ENCODE results near the gene GABRB3.

The GABRB3 gene

DNA sequence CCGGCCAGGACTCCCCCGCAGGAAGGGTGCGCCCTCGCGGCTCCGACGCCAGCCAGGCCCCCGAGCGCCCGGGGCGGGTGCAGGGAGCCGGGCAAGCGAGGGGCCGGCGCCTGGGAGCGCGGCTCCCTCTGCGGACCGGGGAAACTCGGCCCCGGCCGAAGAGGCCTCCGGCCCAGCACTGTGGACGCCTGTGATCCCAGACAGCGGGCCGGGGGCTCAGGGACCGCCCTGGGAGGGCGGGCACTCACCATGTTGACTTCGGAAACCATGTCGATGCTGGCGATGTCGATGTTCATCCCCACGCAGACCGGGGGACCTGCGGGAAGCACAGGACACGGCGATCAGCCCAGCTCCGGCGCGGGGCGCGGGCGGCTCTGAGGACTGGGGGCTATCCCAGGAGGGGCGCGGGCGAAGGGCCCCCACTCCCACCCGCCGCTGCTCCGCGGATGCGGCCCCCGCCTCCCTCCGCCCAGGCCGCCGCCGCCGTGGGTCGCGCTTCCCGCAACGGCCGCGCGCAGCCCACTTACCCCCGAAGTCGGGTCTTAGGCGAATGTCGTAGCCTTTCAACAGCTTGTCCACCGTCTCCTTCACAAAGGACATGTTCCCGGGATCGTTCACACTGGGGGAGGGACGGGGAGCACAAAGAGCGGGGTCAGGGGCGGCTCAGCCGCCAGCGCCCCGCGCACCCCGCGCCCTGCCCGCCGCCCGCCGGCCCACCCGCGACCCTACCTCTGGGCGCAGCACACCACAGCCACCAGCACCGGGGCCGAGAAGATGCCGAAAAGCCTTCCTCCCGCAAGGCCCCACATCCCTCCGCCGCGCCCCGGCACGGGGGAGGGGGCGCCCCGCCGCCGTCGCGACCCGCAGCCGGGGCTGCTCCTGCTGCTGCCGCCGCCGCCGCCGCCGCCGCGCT is at the start of gene GABRB3:
Gene GABRB3 (minus strand): TSS at position 913 of the 913 bp plus-strand sequence.
- no peak for DNase-seq (ENCODE audit: low read depth in 2 of 2)

DNA sequence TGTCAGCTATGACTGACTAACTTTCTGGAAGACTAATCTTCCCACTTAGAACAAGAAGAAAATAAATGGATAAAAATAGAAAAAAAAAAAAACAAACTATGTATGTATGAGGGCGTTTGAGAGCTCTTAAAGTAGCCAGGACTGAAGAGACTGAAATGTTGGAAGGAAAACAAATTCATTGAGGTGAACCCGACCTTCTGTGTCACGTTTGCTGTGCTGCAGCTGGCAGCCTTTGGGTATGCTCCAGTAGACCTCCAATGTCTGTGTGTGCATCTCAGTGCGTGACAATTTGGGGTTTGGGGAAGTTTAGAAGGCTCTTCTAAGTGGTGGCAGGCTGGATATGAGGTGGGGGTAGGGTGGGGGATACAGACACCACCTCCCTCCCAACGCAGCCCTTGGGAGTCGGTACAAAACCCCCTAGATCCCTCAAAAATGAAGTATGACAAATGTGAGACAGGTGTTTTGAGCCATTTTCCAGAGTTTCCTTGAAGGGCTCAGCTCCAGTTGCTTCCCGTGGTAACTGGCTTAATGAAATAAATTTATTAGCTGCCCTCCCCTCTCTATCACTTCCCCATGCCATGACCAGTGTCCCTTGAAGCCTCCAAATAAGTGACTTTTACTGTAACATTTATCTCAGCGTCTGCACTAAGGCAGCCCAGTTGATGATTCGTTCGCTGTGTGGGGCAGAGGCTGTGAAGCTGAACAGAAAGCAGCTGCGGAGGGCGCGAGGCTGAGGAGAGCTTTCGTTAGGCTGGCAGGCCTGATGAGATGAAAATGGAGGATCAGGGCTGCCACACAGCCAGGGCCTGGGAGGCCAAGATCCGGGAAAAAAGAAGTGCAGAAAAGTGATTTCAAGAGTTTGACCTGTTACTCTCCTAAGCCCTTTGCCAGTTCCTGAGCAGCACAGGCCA is 34.9 kb upstream of the GABRB3 start:
- no peak for DNase-seq (ENCODE audit: low read depth in 2 of 2)

DNA sequence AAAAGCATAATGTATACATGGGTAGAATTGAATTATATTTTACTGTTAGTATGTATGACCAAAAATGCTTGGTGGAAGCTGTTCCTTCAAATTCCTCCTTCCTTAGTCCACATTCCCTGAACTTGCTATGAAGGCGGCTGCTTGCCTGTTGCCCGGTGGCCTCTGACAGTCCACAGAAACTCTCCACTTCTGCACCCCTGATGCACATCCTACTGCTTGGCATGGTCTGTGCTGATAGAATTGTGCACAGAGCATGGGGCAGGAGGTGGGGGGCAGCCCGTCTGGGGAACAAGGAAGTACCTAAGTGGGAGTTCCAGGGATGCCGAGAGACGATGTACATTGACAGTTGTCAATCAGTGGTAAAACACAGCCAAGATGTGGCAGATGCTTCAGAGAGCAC is 33.7 kb upstream of the GABRB3 start:
- no peak for DNase-seq (ENCODE audit: low read depth in 2 of 2)

DNA sequence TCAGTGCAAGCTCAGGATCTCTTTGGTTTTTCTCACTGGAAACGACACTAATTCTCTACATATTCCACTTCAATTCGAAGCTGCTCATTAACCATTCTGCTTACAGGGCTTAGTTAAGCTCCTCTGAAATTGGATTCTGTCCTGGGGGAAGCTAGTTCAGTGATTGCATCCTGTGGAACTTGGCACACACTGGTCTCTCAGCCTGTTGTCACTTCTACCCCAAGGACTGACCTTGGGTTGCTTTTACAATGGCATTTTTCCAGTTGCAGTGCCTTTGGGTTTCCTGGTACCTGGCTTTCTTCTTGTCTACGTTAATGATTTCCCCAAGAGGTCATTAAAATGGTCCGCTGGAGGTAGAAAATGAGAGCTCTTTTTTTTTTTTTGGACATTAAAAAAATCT is 33.3 kb upstream of the GABRB3 start:
- no peak for DNase-seq (ENCODE audit: low read depth in 2 of 2)

DNA sequence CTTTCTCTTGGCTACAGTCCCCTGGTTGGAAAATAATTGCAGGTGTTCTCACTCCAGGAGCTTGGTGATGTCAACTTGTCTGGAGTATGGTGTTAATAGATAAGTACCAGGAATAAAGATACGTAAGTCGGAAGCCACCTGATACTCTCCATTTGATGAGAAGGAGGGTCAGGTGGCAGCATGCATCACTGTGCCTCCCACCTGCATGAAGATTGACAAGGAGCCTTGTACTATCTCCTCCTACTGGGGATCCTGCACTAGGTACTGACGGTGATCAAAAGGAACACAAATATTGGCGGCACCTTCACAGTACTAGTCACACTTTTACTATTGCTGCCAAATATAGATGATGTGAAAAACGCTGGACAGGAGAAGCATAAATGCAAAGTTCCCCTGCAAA is 32.6 kb upstream of the GABRB3 start:
- DNase-seq (ENCODE audit: low read depth in 2 of 2) = no peak

GRCh38 chr15:26804063-26804804 is 31.4 kb upstream of the GABRB3 start:
- no peak for DNase-seq (ENCODE audit: low read depth in 2 of 2)

GRCh38 chr15:26790118-26790517 is 17.3 kb upstream of the GABRB3 start:
- no peak for DNase-seq (ENCODE audit: low read depth in 2 of 2)

DNA sequence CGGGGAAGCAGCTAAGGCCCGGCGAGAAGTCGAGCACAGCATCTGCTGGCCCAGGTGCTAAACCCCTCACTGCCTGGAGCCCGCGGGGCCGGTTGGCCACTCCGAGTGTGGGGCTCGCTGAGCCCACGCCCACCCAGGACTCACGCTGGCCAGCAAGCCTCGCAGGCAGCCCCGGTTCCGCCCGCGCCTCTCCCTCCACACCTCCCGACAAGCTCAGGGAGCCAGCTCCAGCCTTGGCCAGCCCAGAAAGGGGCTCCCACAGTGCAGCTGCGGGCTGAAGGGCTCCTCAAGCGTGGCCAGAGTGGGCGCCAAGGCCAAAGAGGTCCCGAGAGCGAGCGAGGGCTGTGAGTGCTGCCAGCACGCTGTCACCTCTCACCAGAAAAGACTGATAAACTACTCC is 8.9 kb upstream of the GABRB3 start:
- DNase-seq (ENCODE audit: low read depth in 2 of 2) = no peak

DNA sequence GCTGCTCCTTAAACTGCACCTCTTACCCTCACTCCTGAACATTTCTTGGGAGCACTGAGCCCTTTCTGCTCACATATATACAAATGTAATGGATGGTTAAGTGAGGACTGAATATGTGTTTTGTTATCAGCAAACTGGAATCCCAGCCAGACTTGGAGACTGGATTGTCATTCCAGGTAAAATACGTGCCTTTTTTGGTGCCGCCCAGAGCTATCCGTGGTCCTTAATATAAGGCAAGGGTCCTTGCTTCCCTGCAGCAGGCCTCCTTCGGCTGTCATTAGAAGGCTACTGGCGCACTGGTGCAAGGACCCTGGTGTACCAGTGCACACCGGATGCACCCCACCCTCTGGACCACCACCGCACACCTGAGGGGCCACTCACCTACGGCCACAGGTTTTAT is 1.1 kb upstream of the GABRB3 start:
- no peak for DNase-seq (ENCODE audit: low read depth in 2 of 2)

DNA sequence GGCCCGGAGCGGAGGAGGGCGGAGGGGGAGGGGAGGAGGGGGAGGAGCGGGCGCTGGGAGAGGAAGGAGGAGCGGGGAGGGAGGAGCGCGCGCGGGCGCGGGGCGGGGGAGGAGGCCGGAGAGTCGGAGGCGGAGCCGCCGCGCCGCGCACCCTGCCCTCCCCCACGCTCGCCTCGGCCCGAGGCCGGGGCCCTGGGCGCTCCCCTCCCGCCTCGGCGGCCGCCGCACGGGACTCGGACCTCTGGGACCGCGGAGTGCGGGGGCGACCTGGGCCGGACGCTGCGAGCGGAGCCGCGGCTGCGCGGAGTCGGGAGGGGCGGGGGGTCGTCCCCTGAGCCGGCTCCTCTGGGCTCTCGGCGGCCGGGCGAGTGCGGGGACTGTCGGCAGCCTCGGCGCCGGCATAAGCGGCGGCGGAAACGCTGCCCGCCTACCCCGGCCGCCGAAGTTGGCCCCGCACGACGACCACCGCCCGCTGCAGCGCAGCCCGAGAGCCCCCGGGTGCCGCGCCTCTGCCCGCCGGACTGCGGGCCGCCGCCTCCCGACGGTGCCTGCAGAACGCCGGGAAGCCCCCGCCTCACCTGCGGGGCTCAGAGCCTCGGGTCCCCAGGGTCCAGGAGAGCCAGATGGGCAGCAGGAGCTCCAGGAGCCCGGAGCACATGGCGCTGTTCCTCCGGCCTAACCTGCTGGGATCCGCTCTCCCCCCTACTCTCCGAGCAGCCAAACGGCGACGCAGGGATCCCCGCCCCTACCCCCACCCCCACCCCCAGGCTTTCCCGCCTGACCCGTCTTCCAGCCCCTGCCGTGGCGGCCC is 406 bp upstream of the GABRB3 start:
- DNase-seq (ENCODE audit: low read depth in 2 of 2) = no peak

DNA sequence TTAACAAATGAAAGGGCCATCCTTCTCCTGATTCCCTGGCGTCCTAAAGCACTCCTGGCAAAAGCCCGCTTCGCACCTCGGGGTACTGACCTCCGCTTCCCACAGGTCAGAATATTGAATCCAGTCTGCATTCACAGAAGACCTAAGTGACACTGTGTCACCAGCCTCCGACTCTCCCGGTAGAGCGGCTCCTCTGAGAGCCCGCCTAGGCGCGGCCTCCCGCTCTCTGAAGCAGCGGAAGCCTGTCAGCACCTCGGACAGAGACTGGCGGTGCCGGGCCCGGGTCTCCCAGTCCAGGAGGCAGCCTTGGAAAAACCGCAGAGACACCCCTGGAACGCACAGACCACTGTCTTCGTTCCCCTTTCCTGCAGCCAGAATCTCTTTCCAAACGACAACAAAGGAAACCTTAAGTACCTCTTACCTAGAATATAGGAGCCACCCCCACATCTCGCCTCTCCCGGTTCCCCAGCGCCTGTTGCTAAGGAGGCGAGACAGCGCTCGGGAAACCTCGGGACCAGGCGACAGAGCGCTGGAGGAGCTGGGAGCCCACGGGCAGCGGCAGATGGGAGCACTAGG is 1.2 kb downstream of the GABRB3 start:
- DNase-seq (ENCODE audit: low read depth in 2 of 2) = no peak

- DNase-seq (ENCODE audit: low read depth in 2 of 2) = no peak
These were observed 1.7 kb downstream of the GABRB3 start for GRCh38 chr15:26771168-26771567.

DNA sequence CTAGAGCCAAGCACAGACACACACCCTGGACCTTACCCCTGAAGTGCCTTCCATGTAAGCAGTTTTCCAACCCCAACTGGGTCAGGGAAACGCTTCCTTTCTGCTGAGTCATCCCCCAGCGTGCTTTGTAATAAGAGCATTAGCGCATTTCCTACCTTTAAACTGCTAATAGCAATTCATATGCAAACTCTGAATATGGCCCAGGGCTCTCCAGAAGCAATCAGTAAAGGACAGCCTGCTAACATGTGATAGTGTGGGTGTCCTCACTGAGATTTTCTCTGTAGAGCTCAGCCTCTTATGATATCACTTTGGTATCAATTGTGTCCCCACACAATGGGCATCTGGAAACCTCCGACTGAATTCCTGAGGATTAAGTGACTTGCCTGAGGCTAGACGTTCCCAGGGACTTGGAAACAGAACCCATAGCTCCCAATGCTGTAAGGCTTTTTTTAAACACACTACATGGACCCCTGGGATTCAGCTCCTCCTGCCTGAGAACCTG is 5.6 kb downstream of the GABRB3 start:
- no peak for DNase-seq (ENCODE audit: low read depth in 2 of 2)

- DNase-seq (ENCODE audit: low read depth in 2 of 2) = no peak
These were observed 6.6 kb downstream of the GABRB3 start for GRCh38 chr15:26766262-26766661.

DNA sequence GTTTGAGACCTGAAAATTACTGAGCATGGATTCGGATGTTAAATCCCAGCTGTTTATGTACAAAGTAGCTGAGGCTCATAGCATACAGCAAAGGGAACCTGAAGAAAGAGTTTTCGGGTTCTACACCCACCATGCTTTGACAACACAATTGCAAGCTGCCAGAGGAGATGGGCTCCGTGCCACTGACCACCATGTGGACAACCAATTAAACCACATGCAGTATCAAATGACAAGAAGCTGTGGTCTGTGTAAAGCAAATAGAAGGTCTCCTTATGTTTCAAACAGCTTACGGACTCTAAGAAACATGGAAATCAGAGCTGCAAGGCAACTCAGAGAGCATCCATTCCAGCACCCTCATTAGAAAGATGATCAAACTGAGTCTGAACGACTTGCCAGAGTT is 12.9 kb downstream of the GABRB3 start:
- DNase-seq (ENCODE audit: low read depth in 2 of 2) = no peak

DNA sequence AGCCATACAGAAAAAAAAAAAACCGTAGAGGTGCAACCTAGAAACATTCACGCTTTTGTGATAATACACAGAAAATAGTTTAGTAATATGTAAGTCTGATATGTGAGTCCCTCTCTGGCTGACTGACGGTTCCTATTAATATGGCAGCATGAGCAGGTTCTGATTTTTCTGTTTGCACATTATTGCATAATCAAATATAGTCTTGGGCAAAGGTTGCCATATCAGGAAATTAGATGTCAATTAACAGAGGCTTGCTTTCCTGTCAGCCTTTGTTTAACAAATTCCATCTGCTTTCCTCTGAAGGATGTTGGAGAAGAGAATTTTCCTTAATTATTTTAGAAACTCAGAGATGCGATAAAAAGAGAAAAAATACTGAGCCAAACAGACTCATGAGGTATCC is 14.8 kb downstream of the GABRB3 start:
- DNase-seq (ENCODE audit: low read depth in 2 of 2) = no peak

DNA sequence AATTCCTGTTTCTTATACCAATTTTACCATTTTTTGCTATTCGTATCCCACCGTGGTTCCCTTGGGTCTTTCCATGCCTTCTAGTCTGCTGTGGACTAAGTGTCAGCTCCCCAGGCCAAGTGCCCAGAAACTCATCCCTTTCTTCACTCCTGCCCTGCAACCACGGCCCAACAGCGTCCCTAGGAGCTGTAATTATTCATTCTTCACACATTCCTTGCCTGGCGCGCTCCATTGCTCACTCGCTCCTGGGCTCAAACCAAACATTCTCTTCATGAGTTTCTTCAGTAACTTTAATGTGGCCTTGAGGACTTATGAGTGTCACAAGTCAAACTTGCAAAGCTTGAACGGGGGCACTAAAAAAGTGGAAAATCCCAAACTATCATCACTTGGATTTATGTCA is 15.7 kb downstream of the GABRB3 start:
- DNase-seq (ENCODE audit: low read depth in 2 of 2) = no peak

DNA sequence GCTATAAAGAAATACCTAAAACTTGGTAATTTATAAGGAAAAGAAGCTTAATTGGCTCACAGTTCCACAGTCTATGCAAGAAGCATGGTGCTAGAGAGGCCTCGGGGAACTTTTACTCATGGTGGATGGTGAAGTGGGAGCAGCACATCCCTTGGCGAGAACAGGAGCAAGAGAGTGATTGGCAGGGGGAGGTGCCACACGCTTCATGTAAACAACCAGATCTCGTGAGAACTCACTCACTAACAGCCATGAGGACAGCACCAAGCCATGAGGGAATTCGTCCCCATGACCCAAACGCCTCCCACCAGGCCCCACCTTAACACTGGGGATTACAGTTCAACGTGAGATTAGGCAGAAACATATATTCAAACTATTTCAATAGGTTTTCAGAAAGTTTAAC is 28.0 kb downstream of the GABRB3 start:
- DNase-seq (ENCODE audit: low read depth in 2 of 2) = no peak

DNA sequence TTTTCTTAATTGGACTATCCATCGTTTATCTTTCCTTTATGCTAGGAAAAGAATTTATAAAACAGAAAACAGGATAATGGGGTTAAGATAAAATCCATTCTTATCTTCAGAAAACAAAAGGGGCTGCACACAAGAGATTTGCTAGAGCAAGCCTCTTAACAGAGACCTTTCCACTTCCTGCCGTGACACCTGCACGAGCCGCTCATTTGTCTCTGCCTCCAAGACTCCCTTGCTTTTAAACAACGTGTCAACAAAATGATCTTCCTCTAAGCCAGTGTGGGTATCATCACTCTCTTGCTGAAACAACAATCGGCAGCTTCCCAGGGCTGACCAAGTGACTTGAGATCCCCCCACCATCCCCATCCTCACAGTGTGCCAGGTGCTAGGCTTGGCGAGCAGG is 33.1 kb downstream of the GABRB3 start:
- DNase-seq (ENCODE audit: low read depth in 2 of 2) = no peak

- no peak for DNase-seq (ENCODE audit: low read depth in 2 of 2)
These were observed 33.9 kb downstream of the GABRB3 start for GRCh38 chr15:26738996-26739395.
